Suprapubic skin (tissue), 4 donors: Measurements from ENCODE around the gene GDPD1.

Experiments
- EP300 ChIP-seq: sonication (generic); formaldehyde crosslinking; IDR thresholded peaks from one replicate; pipeline ENCODE4 v1.6.1; 2017; ENCODE audit warnings: antibody characterized with exemption
- POLR2A ChIP-seq, 2 donors: fragments of 450-650 bp; IDR thresholded peaks; one replicate each; pipeline ENCODE4 v1.6.1; 2017; ENCODE audit warnings: antibody characterized with exemption in 2 of 2, mild to moderate bottlenecking in 2 of 2, moderate library complexity in 2 of 2
- POLR2AphosphoS5 ChIP-seq, 3 donors: sonication (generic); formaldehyde crosslinking; IDR thresholded peaks; one replicate each; pipeline ENCODE4 v1.6.1; 2017; ENCODE audit warnings: antibody characterized with exemption in 3 of 3
- TF ChIP-seq, protein P1 (sequence below), 2 donors: fragments of 200-600 bp in 1 of 2; fragments of 450-650 bp in 1 of 2; sonication (generic) in 1 of 2; IDR thresholded peaks; one replicate each; pipeline ENCODE4 v1.5.1; 2016 to 2019; ENCODE audit warnings: antibody characterized with exemption in 2 of 2, mild to moderate bottlenecking in 1 of 2, moderate library complexity in 1 of 2

DNA sequence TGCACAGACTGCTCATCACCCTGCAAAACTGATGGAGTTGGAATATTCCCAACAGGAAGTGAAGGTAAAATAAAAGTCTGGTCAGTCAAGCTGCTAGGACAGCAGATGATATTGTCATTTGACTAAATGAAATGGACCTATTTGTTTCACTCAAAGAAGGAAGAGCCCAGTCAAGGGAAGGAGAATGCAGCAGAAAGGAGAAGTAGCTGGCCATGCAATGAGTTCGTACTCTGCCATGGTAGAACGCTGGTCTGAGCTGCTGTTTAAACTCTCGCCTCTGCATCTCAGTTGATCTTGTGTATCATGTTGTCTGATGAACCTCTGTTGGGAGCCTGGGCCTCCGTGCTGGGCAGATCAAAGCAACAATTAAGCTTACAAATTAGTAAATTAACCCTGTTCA lies 95.6 kb downstream of the GDPD1 start:
- no peak for TF ChIP-seq POLR2AphosphoS5 (IDR thresholded peaks at IDR 0.05)
- TF ChIP-seq, protein P1, sequence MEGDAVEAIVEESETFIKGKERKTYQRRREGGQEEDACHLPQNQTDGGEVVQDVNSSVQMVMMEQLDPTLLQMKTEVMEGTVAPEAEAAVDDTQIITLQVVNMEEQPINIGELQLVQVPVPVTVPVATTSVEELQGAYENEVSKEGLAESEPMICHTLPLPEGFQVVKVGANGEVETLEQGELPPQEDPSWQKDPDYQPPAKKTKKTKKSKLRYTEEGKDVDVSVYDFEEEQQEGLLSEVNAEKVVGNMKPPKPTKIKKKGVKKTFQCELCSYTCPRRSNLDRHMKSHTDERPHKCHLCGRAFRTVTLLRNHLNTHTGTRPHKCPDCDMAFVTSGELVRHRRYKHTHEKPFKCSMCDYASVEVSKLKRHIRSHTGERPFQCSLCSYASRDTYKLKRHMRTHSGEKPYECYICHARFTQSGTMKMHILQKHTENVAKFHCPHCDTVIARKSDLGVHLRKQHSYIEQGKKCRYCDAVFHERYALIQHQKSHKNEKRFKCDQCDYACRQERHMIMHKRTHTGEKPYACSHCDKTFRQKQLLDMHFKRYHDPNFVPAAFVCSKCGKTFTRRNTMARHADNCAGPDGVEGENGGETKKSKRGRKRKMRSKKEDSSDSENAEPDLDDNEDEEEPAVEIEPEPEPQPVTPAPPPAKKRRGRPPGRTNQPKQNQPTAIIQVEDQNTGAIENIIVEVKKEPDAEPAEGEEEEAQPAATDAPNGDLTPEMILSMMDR (IDR thresholded peaks at IDR 0.05): no peak
- TF ChIP-seq EP300: no peak
- TF ChIP-seq POLR2A (IDR thresholded peaks at IDR 0.05): no peak
